Limb (tissue), 2 donors: ENCODE data around the gene ARID3A.
"Not testable (repeated sequence)": the region's sequence is repeated elsewhere in the genome, so short reads cannot be mapped to it uniquely, and the experiment has no call there.

Experiments
- DNase-seq, 2 donors: peaks; one replicate each; pipeline ENCODE4 v3.0.0-alpha.2; 2016; ENCODE audit errors: extremely low spot score in 2 of 2

The ARID3A gene

DNA sequence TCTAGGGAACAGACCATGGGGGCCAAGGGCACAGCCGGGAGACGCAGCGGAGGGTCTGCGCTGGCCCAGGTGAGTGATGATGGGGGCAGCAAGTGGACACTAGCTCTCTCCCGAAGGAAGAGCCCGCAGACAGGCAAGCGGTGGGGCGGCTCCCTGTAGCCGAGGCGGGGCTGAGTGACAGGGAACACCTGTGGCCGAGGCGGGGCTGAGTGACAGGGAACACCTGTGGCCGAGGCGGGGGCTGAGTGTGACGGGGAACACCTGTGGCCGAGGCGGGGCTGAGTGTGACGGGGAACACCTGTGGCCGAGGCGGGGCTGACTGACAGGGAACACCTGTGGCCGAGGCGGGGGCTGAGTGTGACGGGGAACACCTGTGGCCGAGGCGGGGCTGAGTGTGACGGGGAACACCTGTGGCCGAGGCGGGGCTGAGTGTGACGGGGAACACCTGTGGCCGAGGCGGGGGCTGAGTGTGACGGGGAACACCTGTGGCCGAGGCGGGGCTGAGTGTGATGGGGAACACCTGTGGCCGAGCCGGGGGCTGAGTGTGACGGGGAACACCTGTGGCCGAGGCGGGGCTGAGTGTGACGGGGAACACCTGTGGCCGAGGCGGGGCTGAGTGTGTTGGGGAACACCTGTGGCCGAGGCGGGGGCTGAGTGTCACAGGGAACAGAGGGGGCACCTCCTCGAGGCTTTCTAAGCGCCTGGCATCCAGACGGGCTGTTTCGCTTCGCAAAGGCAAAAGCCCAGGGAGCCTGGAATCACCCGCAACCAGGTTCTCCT, 34.2 kb upstream of the ARID3A start:
- not testable (repeated sequence) for DNase-seq

DNA sequence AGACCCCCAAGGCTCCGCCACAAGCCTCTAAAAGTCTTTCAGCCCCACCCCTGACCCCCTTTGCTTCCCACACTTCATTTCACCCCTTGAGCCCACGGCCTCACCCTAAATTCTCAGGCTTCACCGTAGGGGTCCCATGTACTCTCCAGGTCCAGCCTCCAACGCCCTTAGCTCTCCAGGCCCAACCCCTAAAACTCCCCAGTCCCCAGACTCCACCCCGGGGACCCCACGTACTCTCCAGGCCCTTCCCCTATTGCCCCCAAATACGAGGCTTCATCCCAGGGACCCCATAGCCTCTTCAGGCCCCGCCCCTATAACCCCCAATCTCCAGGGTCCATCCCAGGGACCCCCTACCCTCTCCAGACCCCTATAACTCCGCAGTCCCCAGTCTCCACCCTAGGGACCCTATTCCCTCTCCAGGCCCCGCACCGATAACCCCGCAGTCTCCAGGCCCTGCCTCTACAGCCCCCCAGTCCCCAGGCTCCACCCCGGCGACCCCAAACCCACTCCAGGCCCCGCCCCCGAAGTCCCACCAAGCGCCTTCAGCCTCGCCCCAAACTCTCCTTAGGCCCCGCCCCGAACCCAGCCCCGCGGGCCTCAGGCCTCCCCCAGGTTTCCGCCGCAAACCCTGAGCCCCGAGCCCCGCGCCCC, 33.5 kb upstream of the ARID3A start:
- DNase-seq: no peak

DNA sequence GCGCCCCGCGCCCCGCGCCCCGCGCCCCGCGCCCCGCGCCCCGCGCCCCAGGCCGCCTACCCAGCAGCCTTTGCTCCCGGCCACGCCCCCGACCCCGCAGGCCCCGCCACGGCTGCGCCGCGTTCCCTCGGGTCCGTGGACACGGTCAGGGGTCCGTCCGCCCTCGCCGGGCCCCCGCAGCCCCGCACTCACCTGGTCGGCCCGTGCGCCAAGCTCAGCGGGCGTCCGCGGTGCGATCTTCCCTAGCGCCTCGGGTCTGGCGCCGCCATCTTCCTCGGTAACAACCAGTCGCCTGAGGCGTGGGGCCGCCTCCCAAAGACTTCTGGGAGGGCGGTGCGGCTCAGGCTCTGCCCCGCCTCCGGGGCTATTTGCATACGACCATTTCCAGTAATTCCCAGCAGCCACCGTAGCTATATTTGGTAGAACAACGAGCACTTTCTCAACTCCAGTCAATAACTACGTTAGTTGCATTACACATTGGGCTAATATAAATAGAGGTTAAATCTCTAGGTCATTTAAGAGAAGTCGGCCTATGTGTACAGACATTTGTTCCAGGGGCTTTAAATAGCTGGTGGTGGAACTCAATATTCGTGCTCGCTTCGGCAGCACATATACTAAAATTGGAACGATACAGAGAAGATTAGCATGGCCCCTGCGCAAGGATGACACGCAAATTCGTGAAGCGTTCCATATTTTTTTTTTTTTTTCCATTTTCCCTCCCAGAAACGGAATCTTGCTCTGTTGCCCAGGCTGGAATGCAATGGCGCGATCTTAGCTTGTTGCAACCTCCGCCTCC, 32.7 kb upstream of the ARID3A start, which contains the start of the genes MED16 and RNU6-9:
MED16 (minus strand) TSS at position 294 of the 796 bp plus-strand sequence. CDS start 2,056 bp downstream, outside the sequence.
RNU6-9 (plus strand) TSS at position 591 of the 796 bp plus-strand sequence.
- peak; percentile 93 to 95 for DNase-seq

DNA sequence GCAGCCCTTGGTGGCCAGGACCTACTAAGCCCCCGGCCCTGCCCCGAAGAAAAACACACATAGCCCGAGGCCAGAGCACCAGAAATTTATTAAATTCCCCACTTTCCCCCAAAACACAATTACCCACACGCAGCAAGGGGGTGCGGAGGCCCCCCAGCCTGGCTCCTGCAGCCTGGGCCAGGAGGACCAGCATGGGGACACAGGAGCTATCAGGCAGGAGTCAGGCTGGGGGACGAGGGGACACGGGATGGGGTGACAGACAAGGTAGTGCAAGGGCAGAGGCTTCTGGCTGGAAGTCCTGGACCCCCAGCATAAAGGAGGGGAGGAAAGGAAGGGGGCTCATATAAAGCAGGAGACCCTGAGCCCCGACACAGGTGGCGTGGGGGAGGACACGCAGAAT, 29.4 kb upstream of the ARID3A start:
- no peak for DNase-seq

DNA sequence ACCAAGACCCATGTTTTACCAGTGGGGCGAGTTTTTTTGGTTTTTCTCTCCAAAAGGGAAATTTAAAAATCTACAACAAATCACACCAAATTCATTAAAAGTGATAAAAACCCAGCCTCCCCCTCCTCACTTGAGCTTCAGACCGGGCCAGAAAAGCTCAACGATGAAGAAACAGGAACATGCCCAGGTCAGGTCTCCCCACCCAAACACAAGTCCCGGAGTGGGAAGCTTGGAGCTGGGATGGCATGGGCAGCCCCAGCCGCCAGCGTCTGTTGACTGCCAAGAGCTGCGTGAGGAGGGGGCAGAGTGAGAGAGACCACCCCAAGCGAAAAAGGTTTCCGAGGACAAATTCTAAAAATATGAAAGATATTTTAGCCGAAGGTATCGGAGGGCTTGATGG, 28.8 kb upstream of the ARID3A start:
- DNase-seq: no peak

DNA sequence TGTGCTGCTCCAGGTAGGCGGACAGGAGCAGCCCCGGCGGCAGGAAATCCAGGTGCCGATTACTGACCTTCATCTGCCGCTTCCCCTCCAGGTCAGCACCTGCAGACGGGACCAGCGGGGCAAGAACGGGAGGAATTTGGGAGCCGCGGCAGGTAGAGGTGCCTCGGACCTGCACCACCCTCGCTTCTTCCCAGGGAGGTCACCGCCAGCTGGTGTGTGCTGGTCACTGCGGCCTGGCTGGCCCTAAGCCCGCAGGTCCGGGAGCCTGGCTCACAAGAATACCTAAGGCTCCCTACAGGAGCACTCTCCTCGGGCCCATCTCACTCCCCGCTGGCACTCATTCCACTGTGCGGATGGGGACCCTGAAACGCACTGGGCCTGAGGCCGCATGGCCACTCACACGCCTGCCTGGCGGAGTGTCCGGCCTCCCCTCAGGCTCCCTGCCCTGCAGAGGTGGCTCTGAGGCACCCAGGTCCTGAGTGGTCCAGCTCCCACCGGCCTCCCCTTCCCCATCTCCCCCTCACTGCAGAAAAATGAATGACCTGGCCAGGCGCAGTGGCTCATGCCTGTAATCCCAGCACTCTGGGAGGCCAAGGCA, 28.3 kb upstream of the ARID3A start:
- no peak for DNase-seq

DNA sequence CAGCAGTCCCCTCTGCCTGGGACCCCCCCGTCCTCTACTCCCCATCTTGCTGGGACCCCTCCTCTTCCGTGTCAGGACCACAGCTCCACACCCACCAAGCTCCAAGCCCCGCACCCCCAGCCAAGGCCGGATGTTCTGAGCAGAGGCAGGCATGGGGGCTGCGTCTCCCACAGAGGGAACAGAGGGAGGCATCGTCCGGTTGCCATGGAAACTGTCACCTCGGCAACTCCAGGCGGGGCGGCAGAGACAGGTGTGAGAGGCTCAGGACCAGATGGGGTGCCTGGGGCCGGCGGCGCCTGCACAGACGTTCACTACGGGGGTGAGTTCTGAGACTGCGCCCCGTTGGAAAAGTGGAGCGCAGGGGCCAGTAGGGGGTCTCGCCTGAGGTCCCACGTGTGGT, 27.2 kb upstream of the ARID3A start:
- peak in 1 of 2 donors; percentile 73 for DNase-seq

DNA sequence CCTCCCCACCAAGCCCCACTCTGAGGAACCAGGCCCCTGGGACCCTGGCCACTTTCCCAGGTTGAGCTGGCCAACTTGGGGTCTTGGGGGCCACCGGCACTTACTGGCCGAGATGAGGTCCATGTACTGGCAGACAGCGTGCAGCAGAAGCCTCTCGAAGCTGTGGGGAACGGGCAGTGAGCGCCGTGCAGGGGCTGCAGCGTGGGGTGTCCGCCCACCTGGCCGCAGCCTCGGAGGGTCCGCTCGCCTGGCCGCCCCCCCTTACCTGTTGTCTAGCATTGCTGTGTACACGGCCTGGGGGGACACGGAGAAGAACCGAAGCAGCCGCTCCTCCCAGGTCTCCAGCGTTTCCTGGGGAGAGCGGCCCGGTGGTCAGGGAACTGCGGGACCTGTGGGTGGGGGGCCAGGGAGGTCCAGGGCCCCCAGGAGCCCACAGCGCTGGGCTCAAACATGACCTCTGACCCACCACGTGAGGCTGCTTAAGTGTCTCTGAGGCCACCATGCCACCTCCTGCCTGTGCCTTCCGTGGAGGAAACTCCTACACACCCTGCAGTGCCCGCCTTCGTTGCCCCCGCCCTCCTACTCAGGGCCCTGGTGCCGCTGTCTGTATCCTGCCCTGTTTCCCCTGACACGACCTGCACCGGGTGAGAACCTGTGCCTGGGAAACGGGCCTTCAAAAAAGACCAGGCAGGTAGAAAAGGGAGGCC, 26.3 kb upstream of the ARID3A start:
- DNase-seq: no peak

DNA sequence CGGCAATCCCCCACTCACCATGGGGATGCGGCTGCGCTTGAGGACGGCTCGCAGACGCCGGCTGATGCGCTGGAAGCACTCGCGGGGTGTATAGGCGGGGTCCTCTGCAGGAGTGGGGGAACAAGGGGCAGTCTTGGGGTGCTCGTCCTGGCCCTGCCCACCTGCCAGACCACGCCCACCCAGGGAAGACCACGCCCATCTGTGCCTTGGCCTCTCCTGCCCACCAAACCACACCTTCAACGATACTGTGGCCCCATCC, 25.9 kb upstream of the ARID3A start:
- no peak for DNase-seq

DNA sequence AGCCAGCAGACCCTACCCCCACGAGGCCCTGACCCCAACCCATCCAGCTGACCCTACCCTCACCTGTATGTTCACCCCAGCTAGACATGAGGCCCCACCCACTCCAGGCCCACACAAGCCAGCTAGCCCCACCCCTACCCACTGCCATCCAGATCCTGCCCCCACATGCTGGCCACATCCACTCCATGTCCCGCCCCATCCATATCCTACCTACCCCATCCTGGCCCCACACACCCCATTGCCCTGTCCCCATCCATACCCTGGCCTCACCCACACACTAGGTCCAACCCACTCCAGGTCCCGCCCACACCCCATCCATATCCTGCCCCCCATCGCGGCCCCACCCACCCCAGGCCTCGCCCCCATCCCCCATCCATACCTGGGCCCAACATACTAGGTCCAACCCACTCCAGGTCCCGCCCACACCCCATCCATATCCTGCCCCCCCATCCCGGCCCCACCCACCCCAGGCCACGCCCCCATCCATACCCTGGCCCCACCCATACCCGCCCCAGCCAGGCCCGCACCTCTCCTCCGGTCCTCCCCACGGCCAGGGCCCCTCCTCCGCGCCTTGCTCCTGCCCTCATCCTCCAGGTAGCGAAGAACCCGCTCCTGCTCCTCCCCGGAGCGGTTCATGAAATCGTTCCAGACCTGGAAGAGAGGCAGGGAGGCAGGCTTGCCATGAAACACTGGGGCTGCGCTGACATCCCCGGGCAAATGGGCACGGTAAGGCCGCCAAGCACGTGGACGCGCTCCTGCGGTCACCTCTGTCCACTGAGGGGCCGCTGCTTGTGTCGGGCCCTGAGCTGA, 25.3 kb upstream of the ARID3A start:
- no peak for DNase-seq

DNA sequence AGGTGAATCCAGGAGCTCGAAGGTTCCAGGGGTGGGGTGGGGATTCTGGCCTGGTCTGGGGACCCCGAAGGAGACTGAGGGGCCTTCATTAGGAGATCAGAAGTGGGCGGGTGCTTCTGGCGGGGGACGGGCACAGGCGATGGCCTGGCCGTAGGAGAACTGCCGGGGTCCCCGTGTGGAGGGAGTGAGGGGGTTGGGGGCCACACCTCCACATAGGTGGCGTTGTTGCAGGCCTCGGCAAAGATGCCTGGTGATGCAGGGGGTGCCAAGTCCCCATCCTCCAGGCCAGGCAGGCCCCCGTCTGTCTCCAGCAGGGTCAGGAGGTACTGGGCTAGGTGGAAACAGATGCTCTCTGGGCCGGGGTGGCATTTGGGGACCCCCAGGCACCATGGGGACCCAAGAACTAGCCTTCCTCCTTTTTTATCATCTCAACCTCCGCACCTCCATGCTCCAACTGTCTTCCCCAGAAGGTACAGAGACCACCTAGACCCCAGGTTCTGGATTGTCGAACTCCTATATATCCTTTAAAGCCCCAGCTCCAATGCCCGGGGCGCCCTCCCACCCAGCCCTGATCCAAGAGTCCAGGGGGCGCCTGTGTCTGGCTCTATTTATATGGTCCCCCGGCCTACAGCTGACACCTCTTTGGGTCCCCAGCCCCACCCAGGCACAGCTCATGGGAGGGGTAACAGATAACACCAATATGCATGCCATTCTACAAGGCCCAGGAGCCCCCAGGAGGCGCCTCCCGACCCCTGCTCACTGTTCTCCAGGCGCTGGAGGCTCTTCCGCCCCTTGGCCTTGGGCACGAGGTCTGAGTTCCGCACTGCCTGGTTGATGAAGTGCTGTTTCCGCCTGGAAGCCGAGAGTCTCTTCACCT, 24.4 kb upstream of the ARID3A start:
- DNase-seq: no peak

DNA sequence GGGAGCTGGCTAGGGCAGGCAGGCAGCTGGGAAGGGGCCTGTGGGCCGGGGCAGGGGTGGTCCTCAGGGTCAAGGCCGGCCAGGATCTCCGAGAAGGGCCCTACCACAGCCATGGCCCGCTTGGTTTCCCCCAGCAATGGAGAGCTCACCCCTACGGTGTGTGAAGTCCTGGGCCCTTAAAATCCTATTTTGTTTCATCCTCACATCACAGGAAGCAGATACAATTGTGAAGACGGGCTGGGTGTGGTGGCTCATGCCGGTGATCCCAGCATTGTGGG, 23.8 kb upstream of the ARID3A start:
- no peak for DNase-seq

DNA sequence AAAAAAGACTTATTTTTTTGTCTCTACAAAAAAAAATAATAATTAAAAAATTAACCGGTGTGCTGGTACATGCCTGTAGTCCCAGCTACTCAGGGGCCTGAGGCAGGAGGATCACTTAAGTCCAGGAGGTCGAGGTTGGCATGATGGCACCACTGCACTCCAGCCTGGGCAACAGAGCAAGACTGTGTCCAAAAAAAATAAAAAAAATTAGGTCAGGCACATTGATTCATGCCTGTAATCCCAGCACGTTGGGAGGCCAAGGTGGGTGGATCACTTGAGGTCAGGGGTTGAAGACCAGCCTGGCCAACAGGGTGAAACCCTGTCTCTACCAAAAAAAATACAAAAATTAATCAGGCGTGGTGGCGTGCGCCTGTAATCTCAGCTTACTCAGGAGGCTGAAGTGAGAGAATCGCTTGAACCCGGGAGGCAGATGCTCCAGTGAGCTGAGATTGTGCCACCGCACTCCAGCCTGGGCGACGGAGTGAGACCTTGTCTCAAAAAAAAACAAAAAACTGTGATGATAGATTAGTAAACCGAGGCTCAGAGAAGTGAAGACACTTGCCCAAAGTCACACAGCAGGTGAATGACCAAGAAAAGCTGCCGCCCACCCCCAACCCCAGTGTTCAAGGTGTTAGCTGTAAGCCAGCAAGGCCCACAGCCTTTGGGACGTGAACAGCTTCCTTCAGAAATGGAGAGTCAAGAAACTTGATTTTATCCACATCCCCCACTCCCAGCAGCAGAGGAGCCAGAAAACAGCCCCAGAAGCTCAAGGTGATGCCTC, 23.2 kb upstream of the ARID3A start:
- no peak for DNase-seq

DNA sequence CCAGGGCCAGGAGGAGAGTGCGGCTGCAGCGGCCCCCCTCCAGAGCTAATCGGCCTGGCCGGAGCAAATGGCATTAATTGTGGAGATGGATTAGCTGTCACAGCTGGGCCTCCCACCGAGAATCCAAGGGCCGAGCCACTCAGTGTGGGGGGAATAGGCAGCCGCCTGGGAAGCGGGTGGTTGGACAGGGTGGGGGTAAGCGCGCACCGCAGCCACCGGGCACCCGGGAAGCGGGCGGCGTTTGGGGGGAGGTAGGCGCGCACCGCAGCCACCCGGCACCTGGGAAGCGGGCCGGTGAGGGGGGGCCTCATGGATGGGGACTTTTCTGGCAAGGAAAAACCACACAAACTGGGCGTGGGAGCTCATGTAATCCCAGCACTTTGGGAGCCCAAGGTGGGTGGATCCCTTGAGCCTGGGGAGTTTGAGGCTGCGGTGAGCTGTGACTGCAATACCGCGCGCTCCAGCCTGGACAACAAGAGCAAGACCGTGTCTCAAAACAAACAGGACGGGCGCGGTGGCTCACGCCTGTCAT, 22.5 kb upstream of the ARID3A start:
- DNase-seq: peak in 1 of 2 donors; percentile 51

DNA sequence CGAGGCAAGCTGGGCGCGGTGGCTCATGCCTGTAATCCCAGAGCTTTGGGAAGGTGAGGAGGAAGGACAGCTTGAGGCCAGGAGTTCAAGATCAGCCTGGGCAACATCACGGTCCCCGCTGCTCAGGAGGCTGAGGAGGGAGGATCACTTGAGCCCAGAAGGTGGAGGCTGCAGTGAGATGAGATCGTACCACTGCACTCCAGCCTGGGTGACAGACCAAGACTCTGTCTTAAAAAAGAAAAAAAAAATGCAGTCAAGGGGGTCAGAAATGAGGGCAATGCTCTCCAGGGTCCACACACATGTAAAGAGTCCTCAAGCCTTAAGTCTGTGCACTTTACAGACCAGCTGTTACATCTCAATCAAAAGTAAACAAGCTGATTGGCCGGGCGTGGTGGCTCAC, 21.3 kb upstream of the ARID3A start:
- no peak for DNase-seq

DNA sequence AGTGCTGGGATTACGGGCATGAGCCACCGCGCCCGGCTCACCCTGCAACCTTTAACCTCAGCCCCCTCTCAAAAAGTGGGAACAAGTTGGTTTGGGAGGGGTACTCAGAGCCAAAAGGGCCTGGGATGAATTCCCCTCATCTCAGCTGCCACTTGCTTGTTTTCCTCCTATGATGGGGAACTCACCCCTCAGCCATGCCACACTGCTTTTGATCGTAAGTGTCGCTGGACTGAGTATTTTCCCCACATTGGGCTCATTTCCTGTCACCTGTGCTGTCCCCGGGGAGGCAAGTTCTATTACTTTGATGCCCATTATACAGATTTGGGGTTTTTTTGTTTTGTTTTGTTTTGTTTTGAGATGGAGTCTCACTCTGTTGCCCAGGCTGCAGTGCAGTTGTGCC, 19.4 kb upstream of the ARID3A start:
- no peak for DNase-seq

DNA sequence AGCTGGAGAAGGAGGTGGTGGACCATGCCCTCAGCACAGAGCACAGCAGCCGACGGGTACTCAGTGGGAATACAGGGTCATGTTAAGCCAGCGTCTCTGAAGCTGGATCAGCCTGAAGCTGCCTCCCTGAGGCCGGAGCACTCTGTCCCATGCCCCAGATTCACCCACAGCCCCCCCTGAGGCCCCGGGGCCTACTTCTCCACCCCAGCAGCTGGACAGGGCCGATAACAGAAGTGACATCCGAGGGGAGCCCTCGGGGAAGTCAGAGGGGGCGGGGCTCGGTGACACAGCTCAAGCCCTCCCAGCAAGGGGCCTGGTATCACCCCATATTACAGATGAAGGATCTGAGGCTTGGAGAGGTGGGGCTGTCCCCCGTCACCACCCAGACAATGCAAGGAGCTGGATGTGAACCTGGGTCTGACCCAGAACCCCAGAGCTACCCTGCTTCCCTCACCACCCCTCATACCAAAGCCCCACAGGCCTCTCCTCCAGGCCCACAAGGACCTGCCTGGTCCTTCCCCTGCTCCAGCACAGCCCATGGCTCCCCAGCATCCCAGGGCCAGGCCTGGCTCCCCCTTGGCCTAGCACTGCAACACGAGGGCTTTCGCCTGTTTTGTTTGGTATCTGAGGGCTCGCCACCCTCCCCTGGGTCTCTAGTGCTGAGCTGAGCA, 18.5 kb upstream of the ARID3A start:
- DNase-seq: no peak
